ENCODE data around the gene ACADVL. TPM values are rescaled to one million over a fixed set of nuclear protein-coding genes. Genes with fewer than 3 reads are reported as not detected.

The ACADVL gene
- total RNA-seq, 1 experiment from 2014 or later: 283 TPM

DNA sequence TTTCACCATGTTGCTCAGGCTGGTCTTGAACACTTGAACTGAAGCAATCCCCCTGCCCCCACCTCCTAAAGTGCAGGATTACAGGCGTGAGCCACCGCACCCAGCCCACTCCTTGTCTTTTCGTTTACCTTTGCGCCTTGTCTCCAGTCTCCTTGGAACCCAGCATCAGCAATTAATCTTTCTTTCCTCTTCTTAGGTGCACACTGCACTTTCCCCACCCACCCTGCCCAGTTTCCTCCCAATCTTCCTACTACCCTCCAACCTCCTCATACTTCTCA is 44.0 kb downstream of the ACADVL start:
- H3T11ph ChIP-seq (ENCODE audit: low read length): no peak overlapping the region
- H3K36me3 Mint-ChIP-seq (ENCODE audit: insufficient read depth in 1 of 3, low read depth in 3 of 3): peaks cover 0 to 20% (median 20%) of the 10 kb centered on the region in 3 experiments; a peak in 6 of 7 replicates
- H2BK15ac ChIP-seq (ENCODE audit: low read depth, low read length): no peak overlapping the region
- H3K27me3 ChIP-seq (ENCODE audit: insufficient read depth, low read length): no peaks in the 10 kb centered on the region
- no peak overlapping the region for H2AK5ac ChIP-seq (ENCODE audit: insufficient read length, low read length)
- H4K5ac ChIP-seq (ENCODE audit: insufficient read length, low read depth, low read length): no peak overlapping the region
- peaks cover 25% of the 10 kb centered on the region for H3K23me2 ChIP-seq (ENCODE audit: insufficient read length, low read depth, low read length, poor library complexity, severe bottlenecking)
- peak overlapping the region; percentile 86 to 93 for H3K4me3 Mint-ChIP-seq
- peaks cover 32 to 48% of the 10 kb centered on the region in 2 experiments for H3K4me1 Mint-ChIP-seq
- H4K8ac ChIP-seq (replicated peaks; ENCODE audit: insufficient read length, low read depth, low read length): no peak overlapping the region
- no peak overlapping the region for H3K23ac ChIP-seq (ENCODE audit: insufficient read length, low read depth, low read length)
- no peak for DNase-seq
- peak overlapping the region in 1 of 3 experiments; percentile 62; a peak in 3 of 7 replicates for H3K27ac Mint-ChIP-seq
- no peak overlapping the region for H3K4ac ChIP-seq (ENCODE audit: low read depth, low read length)
- H2AFZ ChIP-seq (ENCODE audit: low read length): no peak overlapping the region
- H4K20me1 ChIP-seq (ENCODE audit: control insufficient read depth, insufficient read depth, insufficient read length): no peaks in the 10 kb centered on the region
- H3K79me1 ChIP-seq (ENCODE audit: insufficient read depth, low read depth, low read length, poor library complexity, severe bottlenecking): no peaks in the 10 kb centered on the region
- H2BK120ac ChIP-seq (ENCODE audit: low read depth, low read length, poor library complexity, severe bottlenecking): no peak overlapping the region
- H3K4me2 ChIP-seq (ENCODE audit: insufficient read depth, insufficient read length, low read length): peak overlapping the region; percentile 76
- H3K27me3 Mint-ChIP-seq (ENCODE audit: low read depth): peaks cover 2% of the 10 kb centered on the region; the same call in 1 of the 2 replicates
- H3K4me1 ChIP-seq (ENCODE audit: insufficient read depth, low read length): peaks cover 4% of the 10 kb centered on the region; the same call in 1 of the 2 replicates
- no peak for TF ChIP-seq CTCF (conservative IDR thresholded peaks at IDR 0.05)
- no peak overlapping the region for H3K9ac ChIP-seq (ENCODE audit: extremely low read depth, insufficient read length, low read length)
- H3K9me3 Mint-ChIP-seq: peaks cover 0 to 4% of the 10 kb centered on the region in 2 experiments; a peak in 1 of 5 replicates
- H3K14ac ChIP-seq (ENCODE audit: insufficient read depth, low read length): no peak overlapping the region
- no peak overlapping the region for H3K18ac ChIP-seq (ENCODE audit: insufficient read length, low read depth, low read length)
- peaks cover 7% of the 10 kb centered on the region; the same call in 1 of the 2 replicates for H3K79me2 ChIP-seq (ENCODE audit: insufficient read depth, low read length)
- no peak overlapping the region for H2BK5ac ChIP-seq (ENCODE audit: insufficient read length, low read length)
- H2BK20ac ChIP-seq (ENCODE audit: low read depth, low read length, poor library complexity, severe bottlenecking): no peak overlapping the region
- H3K9me3 ChIP-seq (ENCODE audit: control insufficient read depth, low read depth, low read length): no peaks in the 10 kb centered on the region
- no peak overlapping the region for H4K91ac ChIP-seq (ENCODE audit: insufficient read length, low read depth, low read length)
- no CpG with 5 or more reads among the region's 4 CpGs for WGBS (ENCODE audit: extremely low coverage, insufficient read length, low lambda C conversion rate)
- no peak overlapping the region for H2BK12ac ChIP-seq (ENCODE audit: insufficient read length, low read depth, low read length)
- no peak overlapping the region for H3K56ac ChIP-seq (ENCODE audit: insufficient read length, low read depth, low read length)
- H3K27ac ChIP-seq (ENCODE audit: insufficient read length, low read depth, low read length): no peak overlapping the region
